ENCODE data around the gene FAM149B1.

- TF ChIP-seq CTCF (IDR thresholded peaks at IDR 0.05), result no peak
- no peak for TF ChIP-seq POLR2A (IDR thresholded peaks at IDR 0.05)
Observed at GRCh38 chr10:73156054-73156453, 11.9 kb upstream of the FAM149B1 start.

All from testis (tissue), 2 donors.